Natural killer cell (primary cell): ENCODE results near the gene HPGDS. TPM values are rescaled to one million over a fixed set of nuclear protein-coding genes. Genes with fewer than 3 reads are reported as not detected.

Experiments
- ATAC-seq, 3 donors: fragments of 150-1000 bp in 2 of 3; fragments of 200-7000 bp in 1 of 3; cut with Tn5 transposase; 1 replicate in 1 of 3; 2 replicates in 2 of 3; pipeline ENCODE4 v1.10.0; 2021; ENCODE audit warnings: mild to moderate bottlenecking in 2 of 3, moderate library complexity in 2 of 3
- DNase-seq, 2 donors: peaks; one replicate each; pipeline versions ENCODE4 v3.0.0 to v3.0.0-alpha.2; 2013 to 2021; ENCODE audit warnings: mixed read lengths in 1 of 2
- H3K27ac ChIP-seq: one replicate; pipeline ENCODE4 v1.5.1; 2013; ENCODE audit warnings: mild to moderate bottlenecking, low read length
- H3K27me3 ChIP-seq: one replicate; pipeline ENCODE4 v1.6.1; 2013; ENCODE audit warnings: low read length; ENCODE audit not compliant: control insufficient read depth, insufficient read depth
- H3K36me3 ChIP-seq: one replicate; pipeline ENCODE4 v1.6.1; 2013; ENCODE audit warnings: low read length; ENCODE audit not compliant: control insufficient read depth, insufficient read depth
- H3K4me1 ChIP-seq: one replicate; pipeline ENCODE4 v1.6.1; 2013; ENCODE audit warnings: low read length; ENCODE audit not compliant: control insufficient read depth, insufficient read depth
- H3K4me3 ChIP-seq: one replicate; pipeline ENCODE4 v1.5.1; 2013; ENCODE audit warnings: low read length
- H3K9me3 ChIP-seq: one replicate; pipeline ENCODE4 v1.6.1; 2013; ENCODE audit warnings: low read length; ENCODE audit not compliant: control insufficient read depth, insufficient read depth
- H3K27ac Mint-ChIP-seq, 2 donors: one replicate each; pipeline ENCODE4 v1.8.0; 2022; ENCODE audit warnings: mild to moderate bottlenecking in 2 of 2, mixed read lengths in 2 of 2, moderate library complexity in 1 of 2
- H3K27me3 Mint-ChIP-seq, 2 donors: one replicate each; pipeline ENCODE4 v1.8.0; 2022; ENCODE audit warnings: low read depth in 2 of 2, mixed read lengths in 2 of 2
- H3K36me3 Mint-ChIP-seq: one replicate; pipeline ENCODE4 v1.8.0; 2022; ENCODE audit warnings: mixed read lengths
- H3K4me1 Mint-ChIP-seq, 2 donors: one replicate each; pipeline ENCODE4 v1.8.0; 2022; ENCODE audit warnings: mixed read lengths in 2 of 2
- H3K4me3 Mint-ChIP-seq: one replicate; pipeline ENCODE4 v1.8.0; 2022; ENCODE audit warnings: mild to moderate bottlenecking, moderate library complexity, mixed read lengths
- H3K9me3 Mint-ChIP-seq, 2 donors: one replicate each; pipeline ENCODE4 v1.8.0; 2022; ENCODE audit warnings: mixed read lengths in 2 of 2
- WGBS: methylation state at CpG from one replicate; pipeline ENCODE4 v1.1.7; 2013; ENCODE audit warnings: missing lambda C conversion rate; ENCODE audit not compliant: insufficient coverage; 5-methylcytosine and 5-hydroxymethylcytosine counted together
- intact Hi-C: fragments of 100-400 bp; cut with micrococcal nuclease; formaldehyde crosslinking; loops from one replicate; pipeline ENCODE4 v1.14.2; 2022
- total RNA-seq, 4 donors: library from RNA; stranded (reverse); fragments of 120-200 nt in 1 of 4; gene quantifications; one replicate each; pipeline versions ENCODE4 v1.2.3 to v1.2.4, GENCODE V29; 2013 to 2022
- TF ChIP-seq, protein P1 (sequence below): fragments of 200-600 bp; IDR thresholded peaks from one replicate; pipeline ENCODE4 v1.8.0; 2022; ENCODE audit warnings: antibody characterized with exemption

HPGDS gene
- total RNA-seq, 3 donors from 2014 or later (not counting 1 experiment from before 2014, with no cell fraction given), result 0.36 to 4.3 TPM; not detected in 1

GRCh38 chr4:94345266-94345665, 2.6 kb upstream of the HPGDS start:
- H3K27ac Mint-ChIP-seq, result no peak overlapping the region

GRCh38 chr4:94344457-94344856, 1.8 kb upstream of the HPGDS start:
- Histone ChIP-seq H3K4me1 (no peaks in the 10 kb centered on the region), H3K4me3 (no peak overlapping the region), H3K9me3 (no peaks in the 10 kb centered on the region), H3K27ac (no peak overlapping the region), H3K36me3 (no peaks in the 10 kb centered on the region), H3K27me3 (no peaks in the 10 kb centered on the region)
- Mint-ChIP-seq H3K9me3 (no peaks in the 10 kb centered on the region), H3K4me1 (peaks cover 4 to 6% of the 10 kb centered on the region in 2 donors), H3K36me3 (no peaks in the 10 kb centered on the region), H3K4me3 (no peak overlapping the region), H3K27ac (no peak overlapping the region), H3K27me3 (no peaks in the 10 kb centered on the region)
- 88% methylated on average over 5 of the region's 5 CpGs for WGBS
- DNase-seq (no peak), ATAC-seq (no peak)
- intact Hi-C loops, result no loop called here
- TF ChIP-seq, protein P1, sequence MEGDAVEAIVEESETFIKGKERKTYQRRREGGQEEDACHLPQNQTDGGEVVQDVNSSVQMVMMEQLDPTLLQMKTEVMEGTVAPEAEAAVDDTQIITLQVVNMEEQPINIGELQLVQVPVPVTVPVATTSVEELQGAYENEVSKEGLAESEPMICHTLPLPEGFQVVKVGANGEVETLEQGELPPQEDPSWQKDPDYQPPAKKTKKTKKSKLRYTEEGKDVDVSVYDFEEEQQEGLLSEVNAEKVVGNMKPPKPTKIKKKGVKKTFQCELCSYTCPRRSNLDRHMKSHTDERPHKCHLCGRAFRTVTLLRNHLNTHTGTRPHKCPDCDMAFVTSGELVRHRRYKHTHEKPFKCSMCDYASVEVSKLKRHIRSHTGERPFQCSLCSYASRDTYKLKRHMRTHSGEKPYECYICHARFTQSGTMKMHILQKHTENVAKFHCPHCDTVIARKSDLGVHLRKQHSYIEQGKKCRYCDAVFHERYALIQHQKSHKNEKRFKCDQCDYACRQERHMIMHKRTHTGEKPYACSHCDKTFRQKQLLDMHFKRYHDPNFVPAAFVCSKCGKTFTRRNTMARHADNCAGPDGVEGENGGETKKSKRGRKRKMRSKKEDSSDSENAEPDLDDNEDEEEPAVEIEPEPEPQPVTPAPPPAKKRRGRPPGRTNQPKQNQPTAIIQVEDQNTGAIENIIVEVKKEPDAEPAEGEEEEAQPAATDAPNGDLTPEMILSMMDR, result no peak

More at GRCh38 chr4:94345266-94345665, 2.6 kb upstream of the HPGDS start:
- DNase-seq (no peak), ATAC-seq (no peak)
- intact Hi-C loops, result no loop called here
- no peaks in the 10 kb centered on the region for H3K9me3 Mint-ChIP-seq
- peaks cover 0 to 3% of the 10 kb centered on the region in 2 donors for H3K27me3 Mint-ChIP-seq
- Histone ChIP-seq H3K4me3 (no peak overlapping the region), H3K27me3 (no peaks in the 10 kb centered on the region), H3K9me3 (no peaks in the 10 kb centered on the region), H3K4me1 (no peaks in the 10 kb centered on the region), H3K27ac (no peak overlapping the region), H3K36me3 (no peaks in the 10 kb centered on the region)
- TF ChIP-seq, protein P1, result no peak
- H3K4me3 Mint-ChIP-seq, result no peak overlapping the region
- 26% methylated on average over 4 of the region's 4 CpGs for WGBS
- no peaks in the 10 kb centered on the region for H3K36me3 Mint-ChIP-seq
- H3K4me1 Mint-ChIP-seq, result no peaks in the 10 kb centered on the region

DNA sequence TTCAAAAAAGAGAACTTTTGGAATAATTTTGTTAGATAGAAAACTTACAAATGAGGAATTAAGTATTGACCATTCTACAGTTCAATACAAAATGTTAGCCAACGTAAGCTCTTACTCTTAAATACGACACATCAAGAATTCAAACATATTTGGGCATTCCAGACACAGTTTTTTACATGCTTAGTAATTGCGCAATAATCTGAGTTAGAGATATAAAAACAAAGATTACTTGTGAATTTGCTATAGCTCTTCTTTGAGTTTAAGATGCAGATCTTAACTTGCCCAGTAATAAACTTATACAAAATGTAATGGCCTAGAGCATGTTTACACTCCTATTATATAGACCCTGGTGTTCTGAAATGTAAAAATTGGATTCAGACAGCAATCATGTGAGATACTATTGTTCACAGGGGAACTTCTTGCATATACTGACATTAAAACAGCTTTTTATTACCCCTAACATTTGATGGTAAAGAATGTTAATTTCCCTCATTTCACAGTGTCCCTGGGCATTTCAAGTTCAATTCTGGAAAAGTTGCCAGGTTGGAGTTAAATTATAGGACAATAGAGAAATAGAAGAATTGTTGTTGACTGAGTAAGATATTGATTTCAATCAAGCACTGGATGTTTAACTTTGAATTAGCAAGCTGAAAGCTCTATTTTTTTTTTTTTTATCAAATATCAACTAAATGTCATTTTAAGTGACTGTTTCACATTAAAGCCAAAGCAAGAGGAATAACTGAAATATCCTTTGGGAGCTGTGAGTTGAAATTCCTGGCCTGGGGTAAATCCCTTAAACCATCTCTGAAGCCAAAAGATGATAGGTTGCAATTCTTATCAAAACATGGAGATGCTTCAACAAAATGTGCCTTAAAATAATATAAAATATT, 910 bp downstream of the HPGDS start:
- H3K4me3 Mint-ChIP-seq, result no peak overlapping the region
- Histone ChIP-seq H3K27ac (no peak overlapping the region), H3K4me3 (no peak overlapping the region), H3K9me3 (no peaks in the 10 kb centered on the region), H3K27me3 (no peaks in the 10 kb centered on the region), H3K36me3 (no peaks in the 10 kb centered on the region), H3K4me1 (no peaks in the 10 kb centered on the region)
- H3K27me3 Mint-ChIP-seq, result no peaks in the 10 kb centered on the region
- no peak for DNase-seq
- ATAC-seq, result no peak
- H3K27ac Mint-ChIP-seq, result no peak overlapping the region
- H3K36me3 Mint-ChIP-seq, result no peaks in the 10 kb centered on the region
- intact Hi-C loops, result no loop called here
- peaks cover 9 to 10% of the 10 kb centered on the region in 2 donors for H3K4me1 Mint-ChIP-seq
- TF ChIP-seq, protein P1, result no peak
- WGBS, result no CpG with 5 or more reads among the region's 3 CpGs
- no peaks in the 10 kb centered on the region for H3K9me3 Mint-ChIP-seq
